GM12892 (cell line): ENCODE measurements around the gene PNPLA2.

ENCODE experiments used
- POLR2A ChIP-seq: IDR thresholded peaks from 2 replicates; pipeline ENCODE4 v1.6.1; 2011; ENCODE audit warnings: low read depth, low read length, control low read depth
- POLR2AphosphoS5 ChIP-seq: IDR thresholded peaks from 2 replicates; pipeline ENCODE4 v1.6.1; 2011; ENCODE audit warnings: low read depth, low read length, control low read depth

DNA sequence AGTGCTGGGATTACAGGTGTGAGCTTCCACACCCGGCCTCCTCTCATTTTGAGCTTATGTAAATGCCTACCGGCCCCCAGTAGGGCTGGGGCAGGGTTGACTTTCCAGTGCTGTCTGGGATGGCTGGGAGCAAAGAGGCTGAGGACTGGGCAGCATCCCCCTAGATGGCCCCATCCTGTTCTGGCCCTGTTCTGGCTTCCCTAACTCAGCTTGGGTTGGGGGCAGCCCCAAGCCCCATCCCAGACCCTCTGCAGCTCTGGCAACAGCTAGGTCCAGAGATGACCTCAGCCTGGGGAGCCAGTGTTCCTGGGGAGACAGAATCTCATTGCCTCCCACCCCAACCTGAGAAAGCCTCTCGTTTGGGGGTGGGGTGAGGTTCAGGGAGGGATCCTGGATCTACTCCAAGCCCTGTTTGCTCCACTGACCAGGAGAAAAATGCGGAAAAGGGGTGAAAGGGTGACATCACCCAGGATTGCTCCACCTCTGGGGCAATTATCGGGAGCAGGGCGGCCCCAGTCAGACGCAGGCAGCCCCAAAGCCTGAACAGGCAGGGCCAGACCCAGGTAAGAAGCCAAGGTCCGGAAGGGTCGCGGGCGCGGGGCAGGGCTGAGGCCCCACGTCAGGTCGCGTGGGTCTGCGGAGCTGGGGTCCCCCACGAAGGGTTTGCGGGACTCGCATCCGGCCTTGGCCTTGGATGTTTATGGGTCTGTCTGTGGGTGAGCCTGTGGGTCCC lies at the start of gene PNPLA2:
- TF ChIP-seq POLR2AphosphoS5: no peak
- no peak for TF ChIP-seq POLR2A
